Measurements from ENCODE around the gene TRPV3. TPM values are rescaled to one million over a fixed set of nuclear protein-coding genes. Genes with fewer than 3 reads are reported as not detected.

The TRPV3 gene
- total RNA-seq, 1 donor from 2014 or later, result 0.08 TPM

GRCh38 chr17:3593384-3593783 lies 35.8 kb upstream of the TRPV3 start:
- no peak for DNase-seq (ENCODE audit: extremely low spot score, unreplicated experiment)
- Mint-ChIP-seq H3K27ac (ENCODE audit: unreplicated experiment) (no peak overlapping the region), H3K36me3 (ENCODE audit: unreplicated experiment) (peaks cover 8% of the 10 kb centered on the region)

DNA sequence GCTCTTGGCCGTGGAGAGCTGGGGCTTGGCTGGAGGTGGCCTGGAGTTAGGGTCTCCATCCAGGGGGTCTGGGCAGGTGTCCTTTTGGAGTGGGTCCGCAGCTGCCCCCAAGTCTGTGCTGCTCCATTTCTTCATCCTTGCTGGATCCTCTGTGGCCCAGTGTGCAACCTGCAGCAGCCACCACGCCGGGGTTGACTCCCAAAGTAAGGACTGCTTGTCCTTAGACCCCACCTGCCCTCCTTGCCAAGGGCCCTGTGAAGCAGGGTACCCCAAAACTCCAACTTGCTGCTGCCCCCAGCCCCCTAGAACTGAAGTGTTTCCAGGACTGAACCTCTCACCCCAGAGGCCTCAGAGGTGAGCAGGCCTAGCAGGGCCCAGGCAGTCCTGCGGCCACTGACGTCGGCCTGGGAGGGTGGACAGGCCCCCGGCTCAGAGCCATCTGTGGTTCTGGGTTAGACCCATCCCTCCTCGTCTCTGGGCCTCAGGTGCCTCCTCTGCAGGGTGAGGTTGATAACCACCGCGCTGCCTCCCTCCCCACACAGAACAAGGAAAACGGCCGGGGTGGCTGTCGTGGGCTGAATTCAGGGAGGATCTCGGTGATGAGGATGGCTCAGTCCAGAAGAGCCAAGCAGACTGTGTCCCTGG lies 34.7 kb upstream of the TRPV3 start:
- Mint-ChIP-seq H3K27ac (ENCODE audit: unreplicated experiment) (no peak overlapping the region), H3K36me3 (ENCODE audit: unreplicated experiment) (peaks cover 11% of the 10 kb centered on the region), H3K4me1 (ENCODE audit: unreplicated experiment) (peaks cover 2% of the 10 kb centered on the region), H3K9me3 (ENCODE audit: unreplicated experiment) (no peaks in the 10 kb centered on the region), H3K4me3 (ENCODE audit: unreplicated experiment) (no peak overlapping the region), H3K27me3 (ENCODE audit: unreplicated experiment) (no peaks in the 10 kb centered on the region)
- no peak for DNase-seq (ENCODE audit: extremely low spot score, unreplicated experiment)
- no peak for TF ChIP-seq CTCF (IDR thresholded peaks at IDR 0.05)

More at GRCh38 chr17:3593384-3593783, 35.8 kb upstream of the TRPV3 start:
- Mint-ChIP-seq H3K4me1 (ENCODE audit: unreplicated experiment) (peaks cover 2% of the 10 kb centered on the region), H3K27me3 (ENCODE audit: unreplicated experiment) (no peaks in the 10 kb centered on the region), H3K9me3 (ENCODE audit: unreplicated experiment) (no peaks in the 10 kb centered on the region), H3K4me3 (ENCODE audit: unreplicated experiment) (no peak overlapping the region)
- TF ChIP-seq CTCF (IDR thresholded peaks at IDR 0.05), result no peak

DNA sequence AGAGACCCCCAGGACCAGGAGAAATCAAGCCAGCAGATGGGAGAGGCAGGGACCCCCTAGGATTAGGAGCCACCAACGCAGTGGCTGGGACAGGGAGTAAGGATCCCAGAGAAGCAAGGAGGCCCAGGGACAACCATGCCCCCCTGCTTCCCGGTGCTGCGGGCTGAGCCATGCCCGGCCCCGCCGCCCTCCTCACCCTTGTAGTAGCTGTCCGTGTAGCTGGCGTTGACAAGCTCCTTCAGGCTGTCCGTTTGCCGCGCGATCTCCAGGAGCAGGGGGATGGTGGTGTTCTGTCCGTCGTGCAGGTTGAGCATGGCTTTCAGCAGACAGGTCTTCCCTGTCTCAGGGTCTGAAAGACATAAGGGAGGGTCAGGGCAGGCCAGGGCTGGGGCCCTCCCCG lies 33.2 kb upstream of the TRPV3 start:
- TF ChIP-seq CTCF (IDR thresholded peaks at IDR 0.05), result no peak
- H3K27me3 Mint-ChIP-seq (ENCODE audit: unreplicated experiment), result no peaks in the 10 kb centered on the region
- H3K36me3 Mint-ChIP-seq (ENCODE audit: unreplicated experiment), result peaks cover 16% of the 10 kb centered on the region
- H3K4me1 Mint-ChIP-seq (ENCODE audit: unreplicated experiment), result peaks cover 2% of the 10 kb centered on the region
- H3K9me3 Mint-ChIP-seq (ENCODE audit: unreplicated experiment), result no peaks in the 10 kb centered on the region
- no peak for DNase-seq (ENCODE audit: extremely low spot score, unreplicated experiment)
- H3K27ac Mint-ChIP-seq (ENCODE audit: unreplicated experiment), result no peak overlapping the region
- H3K4me3 Mint-ChIP-seq (ENCODE audit: unreplicated experiment), result no peak overlapping the region

- no peak overlapping the region for H3K4me3 Mint-ChIP-seq (ENCODE audit: unreplicated experiment)
- no peaks in the 10 kb centered on the region for H3K9me3 Mint-ChIP-seq (ENCODE audit: unreplicated experiment)
- H3K4me1 Mint-ChIP-seq (ENCODE audit: unreplicated experiment), result peaks cover 2% of the 10 kb centered on the region
- no peak for DNase-seq (ENCODE audit: extremely low spot score, unreplicated experiment)
- TF ChIP-seq CTCF (IDR thresholded peaks at IDR 0.05), result no peak
- no peaks in the 10 kb centered on the region for H3K27me3 Mint-ChIP-seq (ENCODE audit: unreplicated experiment)
- H3K27ac Mint-ChIP-seq (ENCODE audit: unreplicated experiment), result peak overlapping the region; percentile 14
- peaks cover 19% of the 10 kb centered on the region for H3K36me3 Mint-ChIP-seq (ENCODE audit: unreplicated experiment)
These were observed 32.6 kb upstream of the TRPV3 start for GRCh38 chr17:3590231-3590630.

- H3K4me3 Mint-ChIP-seq (ENCODE audit: unreplicated experiment), result no peak overlapping the region
- DNase-seq (ENCODE audit: extremely low spot score, unreplicated experiment), result no peak
- TF ChIP-seq CTCF (IDR thresholded peaks at IDR 0.05), result no peak
- H3K9me3 Mint-ChIP-seq (ENCODE audit: unreplicated experiment), result no peaks in the 10 kb centered on the region
- no peak overlapping the region for H3K27ac Mint-ChIP-seq (ENCODE audit: unreplicated experiment)
- peaks cover 2% of the 10 kb centered on the region for H3K4me1 Mint-ChIP-seq (ENCODE audit: unreplicated experiment)
- H3K27me3 Mint-ChIP-seq (ENCODE audit: unreplicated experiment), result no peaks in the 10 kb centered on the region
- peaks cover 19% of the 10 kb centered on the region for H3K36me3 Mint-ChIP-seq (ENCODE audit: unreplicated experiment)
These were observed 32.2 kb upstream of the TRPV3 start for GRCh38 chr17:3589784-3590183.

Measured in osteocyte (in vitro differentiated cells).